ENCODE data around the gene NUBP2.

- TF ChIP-seq YY1 (tag by site-specific recombination; IDR thresholded peaks at IDR 0.05) (no peak), CTCF (tag by site-specific recombination; IDR thresholded peaks at IDR 0.05) (no peak), ZNF776 (tag by site-specific recombination; IDR thresholded peaks at IDR 0.05; ENCODE audit: borderline replicate concordance) (no peak), ZNF174 (tag by site-specific recombination; IDR thresholded peaks at IDR 0.05) (no peak), EGR2 (tag by site-specific recombination; IDR thresholded peaks at IDR 0.05; ENCODE audit: low read depth) (no peak), ZBTB1 (tag by site-specific recombination; IDR thresholded peaks at IDR 0.05) (no peak)
- TF ChIP-seq, protein P1, sequence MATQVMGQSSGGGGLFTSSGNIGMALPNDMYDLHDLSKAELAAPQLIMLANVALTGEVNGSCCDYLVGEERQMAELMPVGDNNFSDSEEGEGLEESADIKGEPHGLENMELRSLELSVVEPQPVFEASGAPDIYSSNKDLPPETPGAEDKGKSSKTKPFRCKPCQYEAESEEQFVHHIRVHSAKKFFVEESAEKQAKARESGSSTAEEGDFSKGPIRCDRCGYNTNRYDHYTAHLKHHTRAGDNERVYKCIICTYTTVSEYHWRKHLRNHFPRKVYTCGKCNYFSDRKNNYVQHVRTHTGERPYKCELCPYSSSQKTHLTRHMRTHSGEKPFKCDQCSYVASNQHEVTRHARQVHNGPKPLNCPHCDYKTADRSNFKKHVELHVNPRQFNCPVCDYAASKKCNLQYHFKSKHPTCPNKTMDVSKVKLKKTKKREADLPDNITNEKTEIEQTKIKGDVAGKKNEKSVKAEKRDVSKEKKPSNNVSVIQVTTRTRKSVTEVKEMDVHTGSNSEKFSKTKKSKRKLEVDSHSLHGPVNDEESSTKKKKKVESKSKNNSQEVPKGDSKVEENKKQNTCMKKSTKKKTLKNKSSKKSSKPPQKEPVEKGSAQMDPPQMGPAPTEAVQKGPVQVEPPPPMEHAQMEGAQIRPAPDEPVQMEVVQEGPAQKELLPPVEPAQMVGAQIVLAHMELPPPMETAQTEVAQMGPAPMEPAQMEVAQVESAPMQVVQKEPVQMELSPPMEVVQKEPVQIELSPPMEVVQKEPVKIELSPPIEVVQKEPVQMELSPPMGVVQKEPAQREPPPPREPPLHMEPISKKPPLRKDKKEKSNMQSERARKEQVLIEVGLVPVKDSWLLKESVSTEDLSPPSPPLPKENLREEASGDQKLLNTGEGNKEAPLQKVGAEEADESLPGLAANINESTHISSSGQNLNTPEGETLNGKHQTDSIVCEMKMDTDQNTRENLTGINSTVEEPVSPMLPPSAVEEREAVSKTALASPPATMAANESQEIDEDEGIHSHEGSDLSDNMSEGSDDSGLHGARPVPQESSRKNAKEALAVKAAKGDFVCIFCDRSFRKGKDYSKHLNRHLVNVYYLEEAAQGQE (tag by site-specific recombination; IDR thresholded peaks at IDR 0.05) = no peak
- TF ChIP-seq, protein P2, sequence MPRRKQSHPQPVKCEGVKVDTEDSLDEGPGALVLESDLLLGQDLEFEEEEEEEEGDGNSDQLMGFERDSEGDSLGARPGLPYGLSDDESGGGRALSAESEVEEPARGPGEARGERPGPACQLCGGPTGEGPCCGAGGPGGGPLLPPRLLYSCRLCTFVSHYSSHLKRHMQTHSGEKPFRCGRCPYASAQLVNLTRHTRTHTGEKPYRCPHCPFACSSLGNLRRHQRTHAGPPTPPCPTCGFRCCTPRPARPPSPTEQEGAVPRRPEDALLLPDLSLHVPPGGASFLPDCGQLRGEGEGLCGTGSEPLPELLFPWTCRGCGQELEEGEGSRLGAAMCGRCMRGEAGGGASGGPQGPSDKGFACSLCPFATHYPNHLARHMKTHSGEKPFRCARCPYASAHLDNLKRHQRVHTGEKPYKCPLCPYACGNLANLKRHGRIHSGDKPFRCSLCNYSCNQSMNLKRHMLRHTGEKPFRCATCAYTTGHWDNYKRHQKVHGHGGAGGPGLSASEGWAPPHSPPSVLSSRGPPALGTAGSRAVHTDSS (tag by site-specific recombination; IDR thresholded peaks at IDR 0.05) = no peak
These were observed 5.9 kb downstream of the NUBP2 start for GRCh38 chr16:1788708-1789100.

Data from HEK293 (cell line).